Astrocyte (in vitro differentiated cells and primary cell): ENCODE data around the gene LDLRAD1.

Experiments
- EZH2 ChIP-seq: IDR thresholded peaks from 2 replicates; pipeline ENCODE4 v1.6.1; 2012; ENCODE audit warnings: mild to moderate bottlenecking, low read length, inconsistent platforms; ENCODE audit not compliant: insufficient read depth
- TF ChIP-seq, protein P1 (sequence below): IDR thresholded peaks from 2 replicates; pipeline ENCODE4 v1.5.1; 2011; ENCODE audit warnings: low read depth, mild to moderate bottlenecking, inconsistent platforms, low read length, moderate library complexity; ENCODE audit not compliant: insufficient read depth

DNA sequence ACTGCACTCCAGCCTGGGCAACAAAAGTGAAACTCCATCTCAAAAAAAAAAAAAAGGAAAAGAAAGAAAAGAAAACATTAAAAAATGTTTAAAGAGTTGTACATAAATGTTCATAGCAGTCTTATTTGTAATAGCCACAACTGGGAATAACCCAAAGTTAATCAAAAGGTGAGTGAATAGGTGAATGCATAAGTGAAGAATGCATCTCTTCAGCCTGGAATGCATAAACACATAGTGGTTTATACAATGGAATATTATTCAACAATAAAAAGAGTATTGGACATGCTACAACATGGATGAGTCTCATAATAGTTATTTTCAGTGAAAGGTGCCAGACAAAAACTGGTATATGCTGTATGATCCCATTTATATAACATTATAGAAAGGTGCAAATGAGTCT, 18.1 kb downstream of the LDLRAD1 start:
- TF ChIP-seq, protein P1, sequence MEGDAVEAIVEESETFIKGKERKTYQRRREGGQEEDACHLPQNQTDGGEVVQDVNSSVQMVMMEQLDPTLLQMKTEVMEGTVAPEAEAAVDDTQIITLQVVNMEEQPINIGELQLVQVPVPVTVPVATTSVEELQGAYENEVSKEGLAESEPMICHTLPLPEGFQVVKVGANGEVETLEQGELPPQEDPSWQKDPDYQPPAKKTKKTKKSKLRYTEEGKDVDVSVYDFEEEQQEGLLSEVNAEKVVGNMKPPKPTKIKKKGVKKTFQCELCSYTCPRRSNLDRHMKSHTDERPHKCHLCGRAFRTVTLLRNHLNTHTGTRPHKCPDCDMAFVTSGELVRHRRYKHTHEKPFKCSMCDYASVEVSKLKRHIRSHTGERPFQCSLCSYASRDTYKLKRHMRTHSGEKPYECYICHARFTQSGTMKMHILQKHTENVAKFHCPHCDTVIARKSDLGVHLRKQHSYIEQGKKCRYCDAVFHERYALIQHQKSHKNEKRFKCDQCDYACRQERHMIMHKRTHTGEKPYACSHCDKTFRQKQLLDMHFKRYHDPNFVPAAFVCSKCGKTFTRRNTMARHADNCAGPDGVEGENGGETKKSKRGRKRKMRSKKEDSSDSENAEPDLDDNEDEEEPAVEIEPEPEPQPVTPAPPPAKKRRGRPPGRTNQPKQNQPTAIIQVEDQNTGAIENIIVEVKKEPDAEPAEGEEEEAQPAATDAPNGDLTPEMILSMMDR, result no peak
- no peak for TF ChIP-seq EZH2
